ENCODE data around the gene SVEP1.

Gene SVEP1

GRCh38 chr9:110370315-110370714, 209.2 kb downstream of the SVEP1 start (continued):
- TF ChIP-seq ZNF518A (tag by site-specific recombination; conservative IDR thresholded peaks at IDR 0.05; ENCODE audit: low read depth) (peak; percentile 47; the same call in 1 of the 2 replicates), ZNF155 (tag by site-specific recombination; IDR thresholded peaks at IDR 0.05) (no peak), KLF10 (tag by site-specific recombination; IDR thresholded peaks at IDR 0.05) (peak; percentile 73; the same call in 1 of the 2 replicates), HOXC10 (CRISPR knock-in tag; IDR thresholded peaks at IDR 0.05) (no peak), CTCF (tag by site-specific recombination; IDR thresholded peaks at IDR 0.05) (no peak), TCF7L2 (IDR thresholded peaks at IDR 0.05; ENCODE audit: borderline replicate concordance, low read depth, low read length) (peak; percentile 60; the same call in 1 of the 2 replicates), ZNF664 (tag by site-specific recombination; IDR thresholded peaks at IDR 0.05) (peak; percentile 29; the same call in 1 of the 2 replicates), ZNF529 (tag by site-specific recombination; IDR thresholded peaks at IDR 0.05; ENCODE audit: insufficient replicate concordance) (no peak), BCL11A (tag by site-specific recombination; IDR thresholded peaks at IDR 0.05; ENCODE audit: low read depth) (peak; percentile 76; the same call in 1 of the 2 replicates), ZNF362 (tag by site-specific recombination; IDR thresholded peaks at IDR 0.05) (no peak), ZXDB (tag by site-specific recombination; IDR thresholded peaks at IDR 0.05) (peak; percentile 79), SP7 (tag by site-specific recombination; IDR thresholded peaks at IDR 0.05) (peak; percentile 88)

- Histone ChIP-seq H3K36me3 (ENCODE audit: control insufficient read depth in 2 of 2, insufficient read depth in 1 of 2, low read length in 2 of 2) (no peaks in the 10 kb centered on the region), H3K9me3 (ENCODE audit: control insufficient read depth, insufficient read depth, low read depth, low read length) (no peaks in the 10 kb centered on the region), H3K4me3 (ENCODE audit: low read depth, low read length) (no peak overlapping the region), H3K4me1 (ENCODE audit: control insufficient read depth, insufficient read depth, low read length) (no peaks in the 10 kb centered on the region), H3K27ac (ENCODE audit: extremely low read depth, low read depth, low read length) (no peak overlapping the region)
- CTCF ChIA-PET, result interaction anchor here (0.6 to 0.7 kb wide), 2 partner anchors 9 to 24 kb away, joined by 3 to 4 read pairs; no protein-coding TSS in a partner anchor
- POLR2A ChIA-PET, result no interaction called here
- TF ChIP-seq ZNF248 (tag by site-specific recombination; IDR thresholded peaks at IDR 0.05) (no peak), GLIS1 (tag by site-specific recombination; IDR thresholded peaks at IDR 0.05) (no peak), ZBTB1 (tag by site-specific recombination; IDR thresholded peaks at IDR 0.05) (no peak), ELK4 (IDR thresholded peaks at IDR 0.05; ENCODE audit: borderline replicate concordance, low read depth, low read length) (no peak), ZNF560 (tag by site-specific recombination; IDR thresholded peaks at IDR 0.05; ENCODE audit: borderline replicate concordance) (no peak), IKZF3 (tag by site-specific recombination; IDR thresholded peaks at IDR 0.05) (no peak), GLIS2 (tag by site-specific recombination; IDR thresholded peaks at IDR 0.05) (no peak), YY1 (tag by site-specific recombination; IDR thresholded peaks at IDR 0.05) (no peak), ZNF768 (tag by site-specific recombination; IDR thresholded peaks at IDR 0.05) (no peak), ZNF23 (tag by site-specific recombination; IDR thresholded peaks at IDR 0.05; ENCODE audit: borderline replicate concordance) (no peak), ZNF423 (tag by site-specific recombination; IDR thresholded peaks at IDR 0.05) (no peak), TSHZ1 (tag by site-specific recombination; IDR thresholded peaks at IDR 0.05; ENCODE audit: borderline replicate concordance) (no peak), KLF7 (tag by site-specific recombination; IDR thresholded peaks at IDR 0.05; ENCODE audit: borderline replicate concordance) (no peak), SCRT1 (tag by site-specific recombination; IDR thresholded peaks at IDR 0.05; ENCODE audit: borderline replicate concordance) (no peak)
These were observed 215.1 kb downstream of the SVEP1 start for GRCh38 chr9:110364451-110364850.
